ENCODE results near the gene IL17RC.
"Not testable (repeated sequence)": the region's sequence is repeated elsewhere in the genome, so short reads cannot be mapped to it uniquely, and the experiment has no call there.

IL17RC gene

DNA sequence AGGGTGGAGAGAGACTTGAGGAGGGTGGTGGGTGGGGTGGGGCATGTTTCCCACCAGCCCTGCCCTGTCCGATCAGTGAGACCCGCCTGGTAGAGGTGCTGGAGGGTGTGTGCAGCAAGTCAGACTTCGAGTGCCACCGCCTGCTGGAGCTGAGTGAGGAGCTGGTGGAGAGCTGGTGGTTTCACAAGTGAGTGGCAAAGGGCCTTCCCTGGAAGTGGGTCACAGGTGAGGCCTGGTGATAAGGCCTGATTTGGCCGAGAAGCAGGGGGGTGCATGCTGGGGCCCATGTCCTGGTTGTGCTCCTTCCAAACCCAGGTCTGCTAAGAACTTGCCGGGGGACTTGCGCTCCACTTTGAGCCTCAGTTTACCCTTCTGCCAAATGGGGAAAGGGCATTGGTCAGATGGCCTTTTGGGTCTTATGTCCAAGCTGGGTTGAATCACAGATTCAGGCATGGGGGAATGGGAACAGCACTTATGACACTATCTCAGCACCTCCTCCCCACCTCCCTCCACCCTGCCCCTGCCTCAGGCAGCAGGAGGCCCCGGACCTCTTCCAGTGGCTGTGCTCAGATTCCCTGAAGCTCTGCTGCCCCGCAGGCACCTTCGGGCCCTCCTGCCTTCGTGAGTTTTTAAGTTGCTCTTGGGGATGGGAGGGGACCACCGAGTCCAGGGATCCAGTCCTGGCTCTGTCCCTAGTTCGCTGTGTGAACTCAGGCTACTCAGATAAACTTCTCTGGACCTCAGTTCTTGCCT is 20.8 kb downstream of the IL17RC start:
- Histone ChIP-seq H3K4me3 (no peak overlapping the region), H3K36me3 (replicated peaks) (peaks cover 8% of the 10 kb centered on the region; the same call in 1 of the 2 replicates), H3K27me3 (ENCODE audit: low read depth) (no peaks in the 10 kb centered on the region), H3K9me3 (no peaks in the 10 kb centered on the region), H3K4me1 (peaks cover 14% of the 10 kb centered on the region)
- DNase-seq (ENCODE audit: low spot score in 2 of 2): no peak
- in situ Hi-C loops (cut with MboI; ENCODE audit: low sequenced_read_pairs): no loop called here

DNA sequence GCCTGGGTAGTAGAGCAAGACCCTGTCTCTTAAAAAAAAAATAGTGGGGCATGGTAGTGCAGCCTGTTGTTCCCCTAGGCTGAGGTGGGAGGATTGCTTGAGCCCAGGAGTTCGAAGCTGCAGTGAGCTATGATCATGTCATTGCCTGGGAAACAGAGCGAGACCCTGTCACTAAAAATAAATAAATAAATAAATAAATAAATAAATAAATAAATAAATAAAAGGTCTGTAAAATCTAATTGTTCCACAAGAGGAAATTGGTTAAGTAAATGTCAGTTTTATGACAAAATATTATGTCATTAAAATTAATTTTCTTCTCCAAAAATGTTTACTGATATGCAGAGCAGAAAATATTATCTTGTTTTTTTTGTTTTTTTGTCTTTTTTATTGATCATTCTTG is 22.1 kb downstream of the IL17RC start:
- peaks cover 7% of the 10 kb centered on the region for H3K4me1 ChIP-seq
- no peaks in the 10 kb centered on the region for H3K27me3 ChIP-seq (ENCODE audit: low read depth)
- no peak for DNase-seq (ENCODE audit: low spot score in 2 of 2)
- in situ Hi-C loops (cut with MboI; ENCODE audit: low sequenced_read_pairs): no loop called here
- H3K36me3 ChIP-seq (replicated peaks): peaks cover 8% of the 10 kb centered on the region; the same call in 1 of the 2 replicates
- no peak overlapping the region for H3K4me3 ChIP-seq
- no peaks in the 10 kb centered on the region for H3K9me3 ChIP-seq

DNA sequence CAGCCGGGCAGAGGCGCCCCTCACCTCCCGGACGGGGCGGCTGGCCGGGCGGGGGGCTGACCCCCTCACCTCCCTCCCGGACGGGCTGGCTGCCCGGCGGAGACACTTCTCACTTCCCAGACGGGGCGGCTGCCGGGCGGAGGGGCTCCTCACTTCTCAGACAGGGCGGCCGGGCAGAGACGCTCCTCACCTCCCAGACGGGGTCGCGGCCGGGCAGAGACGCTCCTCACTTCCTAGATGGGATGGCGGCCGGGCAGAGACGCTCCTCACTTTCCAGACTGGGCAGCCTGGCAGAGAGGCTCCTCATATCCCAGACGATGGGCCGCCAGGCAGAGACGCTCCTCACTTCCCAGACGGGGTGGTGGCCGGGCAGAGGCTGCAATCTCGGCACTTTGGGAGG is 23.0 kb downstream of the IL17RC start:
- DNase-seq (ENCODE audit: low spot score in 2 of 2); H3K36me3 ChIP-seq (replicated peaks); in situ Hi-C loops (cut with MboI; ENCODE audit: low sequenced_read_pairs); H3K4me1 ChIP-seq; H3K27me3 ChIP-seq (ENCODE audit: low read depth); H3K4me3 ChIP-seq; H3K9me3 ChIP-seq: not testable (repeated sequence)

DNA sequence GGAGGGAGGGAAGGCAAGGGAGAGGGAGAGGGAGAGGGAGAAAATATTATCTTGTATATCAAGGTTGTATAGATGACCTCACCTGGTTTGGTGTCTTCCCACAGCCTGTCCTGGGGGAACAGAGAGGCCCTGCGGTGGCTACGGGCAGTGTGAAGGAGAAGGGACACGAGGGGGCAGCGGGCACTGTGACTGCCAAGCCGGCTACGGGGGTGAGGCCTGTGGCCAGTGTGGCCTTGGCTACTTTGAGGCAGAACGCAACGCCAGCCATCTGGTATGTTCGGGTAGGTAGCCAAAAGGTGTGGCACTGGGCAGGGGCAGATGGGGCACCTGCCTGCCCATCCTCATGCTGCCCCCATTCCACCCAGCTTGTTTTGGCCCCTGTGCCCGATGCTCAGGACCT is 23.8 kb downstream of the IL17RC start:
- Histone ChIP-seq H3K36me3 (replicated peaks) (peaks cover 8% of the 10 kb centered on the region; the same call in 1 of the 2 replicates), H3K9me3 (no peaks in the 10 kb centered on the region), H3K27me3 (ENCODE audit: low read depth) (no peaks in the 10 kb centered on the region), H3K4me1 (no peaks in the 10 kb centered on the region), H3K4me3 (no peak overlapping the region)
- DNase-seq (ENCODE audit: low spot score in 2 of 2): no peak
- in situ Hi-C loops (cut with MboI; ENCODE audit: low sequenced_read_pairs): no loop called here

DNA sequence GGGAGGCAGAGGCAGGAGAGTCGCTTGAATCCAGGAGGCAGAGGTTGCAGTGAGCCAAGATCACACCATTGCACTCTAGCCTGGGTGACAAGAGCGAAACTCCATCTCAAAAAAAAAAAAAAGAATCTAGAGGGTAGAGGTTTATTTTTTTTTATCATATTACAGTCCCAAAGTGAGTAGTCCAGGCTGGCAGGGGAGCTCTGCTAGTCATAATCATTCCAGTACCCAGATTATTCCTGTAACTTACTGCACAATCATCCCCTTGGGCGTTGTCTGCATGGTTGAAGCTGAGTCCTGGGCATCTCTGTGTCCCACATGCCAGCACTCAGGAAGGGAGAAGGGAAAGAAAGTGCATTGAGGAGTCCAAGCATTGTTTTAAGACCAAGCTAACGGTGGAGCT is 25.3 kb downstream of the IL17RC start:
- no peaks in the 10 kb centered on the region for H3K9me3 ChIP-seq
- H3K27me3 ChIP-seq (ENCODE audit: low read depth): no peaks in the 10 kb centered on the region
- in situ Hi-C loops (cut with MboI; ENCODE audit: low sequenced_read_pairs): no loop called here
- H3K36me3 ChIP-seq (replicated peaks): peaks cover 7% of the 10 kb centered on the region; the same call in 1 of the 2 replicates
- H3K4me1 ChIP-seq: no peaks in the 10 kb centered on the region
- DNase-seq (ENCODE audit: low spot score in 2 of 2): no peak
- H3K4me3 ChIP-seq: no peak overlapping the region

DNA sequence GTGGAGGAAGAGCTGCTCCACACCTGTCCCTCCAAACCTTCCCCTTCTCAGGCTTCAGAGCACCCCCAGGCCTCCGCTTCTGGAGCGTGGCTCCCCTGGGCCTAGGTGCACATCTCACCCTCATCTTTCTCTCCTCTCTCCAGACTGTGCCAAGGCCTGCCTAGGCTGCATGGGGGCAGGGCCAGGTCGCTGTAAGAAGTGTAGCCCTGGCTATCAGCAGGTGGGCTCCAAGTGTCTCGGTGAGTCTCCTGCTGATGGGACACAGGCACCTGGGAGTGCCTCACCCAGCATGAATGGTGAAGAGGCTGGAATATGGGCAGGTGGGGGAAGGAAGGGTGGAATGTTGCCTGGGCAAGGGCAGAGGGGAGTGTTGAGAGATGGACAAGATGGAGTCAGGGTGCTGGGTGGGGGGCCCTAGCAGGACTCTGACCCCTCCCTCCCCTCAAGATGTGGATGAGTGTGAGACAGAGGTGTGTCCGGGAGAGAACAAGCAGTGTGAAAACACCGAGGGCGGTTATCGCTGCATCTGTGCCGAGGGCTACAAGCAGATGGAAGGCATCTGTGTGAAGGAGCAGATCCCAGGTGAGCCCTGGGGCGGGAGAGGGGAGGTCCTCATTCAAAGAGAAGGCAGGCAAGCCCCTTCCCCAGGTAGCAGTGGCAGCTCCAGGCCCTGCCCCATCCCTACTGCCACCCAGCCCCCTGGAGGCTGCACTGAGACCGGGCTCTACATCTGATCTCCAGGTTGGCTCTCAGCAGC is 26.2 kb downstream of the IL17RC start:
- in situ Hi-C loops (cut with MboI; ENCODE audit: low sequenced_read_pairs): no loop called here
- Histone ChIP-seq H3K9me3 (no peaks in the 10 kb centered on the region), H3K36me3 (replicated peaks) (0 out of 2 replicates have a peak, but pooled peaks cover 4% of the 10 kb centered on the region), H3K4me3 (no peak overlapping the region), H3K4me1 (no peaks in the 10 kb centered on the region), H3K27me3 (ENCODE audit: low read depth) (no peaks in the 10 kb centered on the region)
- no peak for DNase-seq (ENCODE audit: low spot score in 2 of 2)

DNA sequence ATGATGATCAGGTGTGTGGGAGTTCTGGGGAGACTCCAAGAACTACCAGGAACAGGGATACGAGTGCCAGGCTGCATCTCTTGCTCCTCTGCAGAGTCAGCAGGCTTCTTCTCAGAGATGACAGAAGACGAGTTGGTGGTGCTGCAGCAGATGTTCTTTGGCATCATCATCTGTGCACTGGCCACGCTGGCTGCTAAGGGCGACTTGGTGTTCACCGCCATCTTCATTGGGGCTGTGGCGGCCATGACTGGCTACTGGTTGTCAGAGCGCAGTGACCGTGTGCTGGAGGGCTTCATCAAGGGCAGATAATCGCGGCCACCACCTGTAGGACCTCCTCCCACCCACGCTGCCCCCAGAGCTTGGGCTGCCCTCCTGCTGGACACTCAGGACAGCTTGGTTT is 27.4 kb downstream of the IL17RC start:
- no peak overlapping the region for H3K4me3 ChIP-seq
- in situ Hi-C loops (cut with MboI; ENCODE audit: low sequenced_read_pairs): no loop called here
- H3K4me1 ChIP-seq: no peaks in the 10 kb centered on the region
- no peak for DNase-seq (ENCODE audit: low spot score in 2 of 2)
- H3K9me3 ChIP-seq: no peaks in the 10 kb centered on the region
- H3K36me3 ChIP-seq (replicated peaks): 0 out of 2 replicates have a peak, but pooled peaks cover 4% of the 10 kb centered on the region
- H3K27me3 ChIP-seq (ENCODE audit: low read depth): no peaks in the 10 kb centered on the region

DNA sequence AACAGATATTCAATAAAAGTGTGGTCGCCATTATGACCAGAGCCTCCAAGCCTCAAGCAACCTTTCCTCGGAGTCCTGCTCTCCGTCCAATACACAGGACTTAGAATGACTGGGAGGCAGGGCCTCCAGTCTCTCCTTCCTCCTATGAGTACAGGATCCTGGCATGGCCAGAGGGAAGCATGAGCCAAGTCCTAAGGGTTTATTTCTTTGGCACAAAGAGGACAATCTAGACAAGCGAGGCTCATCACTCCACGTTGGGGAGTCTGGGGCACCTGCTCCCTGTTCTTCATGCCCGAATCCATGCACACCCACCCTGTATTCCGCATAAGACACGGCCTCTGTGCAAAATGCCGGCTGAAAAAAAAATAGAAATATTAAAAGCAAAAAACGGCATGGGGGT is 28.5 kb downstream of the IL17RC start:
- Histone ChIP-seq H3K4me3 (no peak overlapping the region), H3K4me1 (no peaks in the 10 kb centered on the region), H3K36me3 (replicated peaks) (0 out of 2 replicates have a peak, but pooled peaks cover 4% of the 10 kb centered on the region), H3K9me3 (no peaks in the 10 kb centered on the region), H3K27me3 (ENCODE audit: low read depth) (no peaks in the 10 kb centered on the region)
- no peak for DNase-seq (ENCODE audit: low spot score in 2 of 2)
- in situ Hi-C loops (cut with MboI; ENCODE audit: low sequenced_read_pairs): no loop called here

DNA sequence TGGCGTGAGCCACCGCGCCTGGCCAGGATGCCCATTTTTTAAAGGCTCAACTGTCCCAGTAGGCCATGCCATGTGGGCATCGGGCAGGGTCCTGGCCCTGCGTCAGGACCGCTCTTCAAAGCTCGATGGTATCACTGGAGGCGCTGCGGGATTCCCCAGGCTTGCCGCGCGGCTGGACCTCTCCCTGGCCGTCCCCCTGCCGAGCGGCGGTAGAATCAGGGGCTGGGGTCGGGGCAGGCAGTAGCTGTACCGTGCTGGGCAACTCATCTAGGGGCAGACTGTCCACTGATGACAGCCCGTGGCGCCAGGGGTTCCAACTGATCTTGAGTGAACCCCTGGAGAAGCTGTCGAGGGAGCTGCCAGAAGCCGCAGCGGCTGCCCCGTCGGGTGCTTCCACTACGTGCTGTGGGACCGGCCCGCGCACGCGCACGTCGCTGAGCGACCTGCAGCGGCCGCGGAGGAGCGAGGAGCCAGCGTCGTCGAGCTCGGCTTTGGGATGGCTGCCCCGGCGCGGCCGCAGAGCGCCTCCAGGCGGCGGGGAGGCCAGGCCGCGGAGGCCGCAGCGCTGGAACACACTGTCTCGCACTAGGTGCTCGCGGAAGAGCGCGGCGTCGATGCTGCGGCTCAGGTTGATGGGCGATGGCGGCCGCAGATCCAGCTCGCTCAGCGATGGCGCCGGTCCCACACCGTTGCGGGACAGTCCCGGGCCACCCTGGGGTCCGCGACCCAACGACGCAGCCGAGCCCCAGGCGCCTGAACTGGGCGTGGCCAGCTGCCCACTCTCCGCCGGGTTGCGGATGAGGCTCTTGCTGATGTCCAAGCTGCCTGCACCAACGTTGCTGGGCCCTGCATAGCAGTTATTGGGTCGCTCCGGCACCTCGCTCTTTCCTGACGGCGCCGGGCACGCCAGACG is 29.5 kb downstream of the IL17RC start:
- DNase-seq (ENCODE audit: low spot score in 2 of 2): no peak
- Histone ChIP-seq H3K9me3 (no peaks in the 10 kb centered on the region), H3K27me3 (ENCODE audit: low read depth) (no peaks in the 10 kb centered on the region), H3K4me3 (no peak overlapping the region), H3K36me3 (replicated peaks) (no peaks in the 10 kb centered on the region), H3K4me1 (no peaks in the 10 kb centered on the region)
- in situ Hi-C loops (cut with MboI; ENCODE audit: low sequenced_read_pairs): no loop called here

DNA sequence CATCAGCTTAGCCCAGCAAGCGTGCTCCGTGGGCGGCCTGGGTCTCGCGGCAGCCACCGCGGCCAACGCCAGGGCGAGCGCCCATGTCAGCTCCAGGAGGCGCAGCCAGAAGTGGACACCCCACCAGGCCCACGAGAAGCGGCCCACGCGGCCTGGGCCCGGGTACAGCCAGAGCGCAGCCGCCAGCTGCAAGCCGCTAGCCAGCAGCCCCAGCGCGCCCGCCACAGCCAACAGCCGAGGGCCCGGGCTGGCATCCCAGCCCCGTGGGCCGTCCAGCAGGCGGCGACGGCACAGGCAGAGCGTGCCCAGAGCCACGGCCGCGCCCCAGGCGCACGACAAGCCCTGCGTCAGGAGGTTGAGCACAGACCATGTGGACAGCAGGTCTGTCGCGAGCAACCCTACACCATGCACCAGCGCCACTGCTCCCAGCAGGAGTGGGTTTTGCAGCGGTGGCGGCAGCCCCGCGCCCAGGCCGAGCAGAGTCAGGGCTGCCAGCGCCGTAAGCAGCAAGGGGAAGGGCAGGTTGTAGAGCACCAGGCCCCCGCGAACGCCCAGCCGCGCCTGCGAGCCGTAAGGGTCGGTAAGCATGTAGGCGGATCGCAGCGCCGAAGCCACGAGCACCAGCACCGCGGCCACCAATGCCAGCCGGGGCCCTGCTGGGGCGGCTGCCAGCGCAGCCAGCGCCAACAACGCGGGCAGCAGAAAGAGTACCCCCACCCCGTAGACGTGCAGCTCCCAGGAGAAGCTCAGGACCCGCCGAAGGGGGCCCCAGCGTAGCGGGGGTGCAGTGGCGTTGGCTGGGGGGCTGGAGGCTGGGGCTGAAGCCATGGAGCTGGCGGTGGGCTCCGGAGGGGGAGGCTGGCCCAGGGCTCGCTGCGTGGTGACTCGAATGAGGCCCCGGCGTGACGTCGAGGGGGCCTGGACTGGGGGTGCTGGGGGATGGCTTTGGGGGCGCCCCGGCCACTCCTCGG is 30.4 kb downstream of the IL17RC start:
- Histone ChIP-seq H3K9me3 (no peaks in the 10 kb centered on the region), H3K27me3 (ENCODE audit: low read depth) (no peaks in the 10 kb centered on the region), H3K4me1 (no peaks in the 10 kb centered on the region), H3K4me3 (no peak overlapping the region), H3K36me3 (replicated peaks) (no peaks in the 10 kb centered on the region)
- no peak for DNase-seq (ENCODE audit: low spot score in 2 of 2)
- in situ Hi-C loops (cut with MboI; ENCODE audit: low sequenced_read_pairs): no loop called here

DNA sequence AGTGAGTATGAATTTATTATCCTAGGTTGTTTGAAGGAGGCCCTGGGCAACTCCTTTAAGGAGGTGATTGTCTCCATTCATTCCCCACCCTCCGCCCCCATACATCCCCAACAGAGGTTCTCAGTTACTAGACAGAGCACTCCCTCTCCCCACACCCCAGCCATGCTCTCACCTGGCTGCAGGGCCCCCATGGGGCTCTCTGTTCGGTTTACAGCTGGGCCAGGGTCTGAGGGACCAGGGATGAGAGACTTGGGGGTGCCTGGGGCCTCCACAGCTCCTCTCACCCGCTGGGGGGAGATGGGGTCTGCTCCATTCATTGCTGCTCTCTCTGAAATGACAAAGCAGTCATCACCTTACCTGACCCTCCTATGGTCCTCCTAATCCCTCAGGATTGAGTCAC is 31.7 kb downstream of the IL17RC start:
- no peak for DNase-seq (ENCODE audit: low spot score in 2 of 2)
- Histone ChIP-seq H3K27me3 (ENCODE audit: low read depth) (no peaks in the 10 kb centered on the region), H3K4me1 (no peaks in the 10 kb centered on the region), H3K4me3 (no peak overlapping the region), H3K9me3 (no peaks in the 10 kb centered on the region), H3K36me3 (replicated peaks) (no peaks in the 10 kb centered on the region)
- in situ Hi-C loops (cut with MboI; ENCODE audit: low sequenced_read_pairs): no loop called here

DNA sequence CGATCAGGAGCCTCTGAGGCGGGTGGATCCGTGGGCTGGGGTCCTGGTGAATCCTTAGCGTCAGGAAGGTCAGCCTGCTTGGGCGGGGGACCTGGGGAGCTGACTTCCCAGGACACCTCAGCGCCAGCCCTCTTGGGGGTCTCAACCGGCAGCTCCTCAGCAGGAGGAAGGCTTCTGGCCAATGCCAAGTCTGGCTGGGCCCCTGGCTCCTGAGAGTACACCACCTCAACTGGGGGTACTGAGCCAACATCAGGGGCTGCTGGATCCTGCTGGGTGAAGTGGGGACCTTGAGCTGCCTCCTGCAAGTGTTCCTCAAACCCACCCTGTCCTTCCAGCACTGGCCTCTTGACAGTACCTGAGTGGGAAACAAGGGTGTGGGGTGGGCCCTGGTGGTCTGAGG is 32.2 kb downstream of the IL17RC start:
- in situ Hi-C loops (cut with MboI; ENCODE audit: low sequenced_read_pairs): no loop called here
- Histone ChIP-seq H3K9me3 (no peaks in the 10 kb centered on the region), H3K36me3 (replicated peaks) (no peaks in the 10 kb centered on the region), H3K4me3 (no peak overlapping the region), H3K27me3 (ENCODE audit: low read depth) (no peaks in the 10 kb centered on the region), H3K4me1 (no peaks in the 10 kb centered on the region)
- DNase-seq (ENCODE audit: low spot score in 2 of 2): no peak

DNA sequence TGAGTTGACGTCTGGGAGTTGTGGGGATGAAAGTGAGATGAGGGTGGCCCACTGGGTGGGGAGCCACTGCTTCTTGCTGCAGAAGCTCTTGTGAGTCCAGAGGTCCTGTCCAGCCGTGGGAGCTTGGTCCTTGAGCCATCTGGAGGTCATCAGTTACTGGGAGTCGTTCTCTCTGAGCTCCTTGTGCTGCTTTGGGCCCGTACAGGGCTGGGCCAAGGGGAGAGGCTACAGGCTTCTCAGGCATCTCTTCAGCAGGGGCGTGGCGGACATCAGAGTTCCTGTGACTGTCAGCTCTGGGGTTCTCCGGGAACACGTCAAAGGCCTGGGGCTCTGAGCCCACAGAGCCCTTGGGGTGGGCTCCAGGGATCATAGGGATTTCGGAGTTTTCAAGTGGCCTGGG is 32.7 kb downstream of the IL17RC start:
- H3K27me3 ChIP-seq (ENCODE audit: low read depth): no peaks in the 10 kb centered on the region
- in situ Hi-C loops (cut with MboI; ENCODE audit: low sequenced_read_pairs): no loop called here
- no peak for DNase-seq (ENCODE audit: low spot score in 2 of 2)
- no peak overlapping the region for H3K4me3 ChIP-seq
- H3K4me1 ChIP-seq: peaks cover 1% of the 10 kb centered on the region
- H3K9me3 ChIP-seq: no peaks in the 10 kb centered on the region
- no peaks in the 10 kb centered on the region for H3K36me3 ChIP-seq (replicated peaks)
